Gastroesophageal sphincter (tissue), 3 donors: ENCODE results near the gene CDK14.

Experiments used
- EP300 ChIP-seq: sonication (generic); formaldehyde crosslinking; IDR thresholded peaks from one replicate; pipeline ENCODE4 v1.6.1; 2017; ENCODE audit warnings: antibody characterized with exemption, mild to moderate bottlenecking
- POLR2A ChIP-seq, 2 donors: fragments of 450-650 bp; IDR thresholded peaks; one replicate each; pipeline ENCODE4 v1.6.1; 2017; ENCODE audit warnings: antibody characterized with exemption in 2 of 2, mild to moderate bottlenecking in 2 of 2, moderate library complexity in 1 of 2
- TF ChIP-seq, protein P1 (sequence below), 4 experiments: fragments of 200-600 bp in 2 of 4; fragments of 450-650 bp in 2 of 4; sonication (generic) in 1 of 4; IDR thresholded peaks; one replicate each; pipeline ENCODE4 v1.5.1; 2017 to 2019; ENCODE audit warnings: antibody characterized with exemption in 4 of 4, mild to moderate bottlenecking in 2 of 4, moderate library complexity in 2 of 4

DNA sequence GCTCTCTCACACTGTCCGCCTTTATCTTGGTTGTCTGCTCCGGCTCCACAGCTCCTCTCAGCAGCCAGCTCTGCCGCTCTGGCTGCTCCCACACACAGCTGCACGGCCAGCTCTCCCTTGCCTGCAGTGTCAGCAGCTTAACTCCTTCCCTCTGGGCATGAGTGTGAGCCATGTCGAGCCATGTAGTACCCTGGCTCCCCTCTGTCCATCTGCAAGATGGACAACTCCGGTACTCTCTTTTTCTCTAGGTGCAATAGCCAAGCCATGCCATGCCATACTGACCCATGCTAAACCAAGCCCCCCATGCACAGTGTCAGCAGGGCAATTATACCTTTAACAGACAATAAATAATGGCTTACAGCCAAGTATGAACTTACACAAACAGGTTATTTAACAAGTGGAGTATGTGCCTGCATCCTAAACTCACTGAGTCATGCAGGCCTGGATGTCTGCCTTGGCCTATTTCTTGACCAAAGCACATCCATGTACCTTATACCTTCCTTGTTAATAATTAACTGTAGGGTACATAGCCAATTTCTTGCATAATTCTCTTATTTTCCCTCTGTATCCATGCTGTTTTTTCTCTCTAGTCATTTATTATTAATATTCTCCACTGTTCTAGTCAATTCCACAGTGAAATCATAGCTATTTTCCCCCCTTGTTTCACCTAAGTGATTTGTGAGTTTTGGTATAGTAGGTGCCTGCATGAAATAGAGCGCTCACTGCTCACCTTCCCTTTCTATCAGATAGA is 170.9 kb downstream of the CDK14 start:
- TF ChIP-seq POLR2A (IDR thresholded peaks at IDR 0.05) (no peak), EP300 (no peak)
- TF ChIP-seq, protein P1, sequence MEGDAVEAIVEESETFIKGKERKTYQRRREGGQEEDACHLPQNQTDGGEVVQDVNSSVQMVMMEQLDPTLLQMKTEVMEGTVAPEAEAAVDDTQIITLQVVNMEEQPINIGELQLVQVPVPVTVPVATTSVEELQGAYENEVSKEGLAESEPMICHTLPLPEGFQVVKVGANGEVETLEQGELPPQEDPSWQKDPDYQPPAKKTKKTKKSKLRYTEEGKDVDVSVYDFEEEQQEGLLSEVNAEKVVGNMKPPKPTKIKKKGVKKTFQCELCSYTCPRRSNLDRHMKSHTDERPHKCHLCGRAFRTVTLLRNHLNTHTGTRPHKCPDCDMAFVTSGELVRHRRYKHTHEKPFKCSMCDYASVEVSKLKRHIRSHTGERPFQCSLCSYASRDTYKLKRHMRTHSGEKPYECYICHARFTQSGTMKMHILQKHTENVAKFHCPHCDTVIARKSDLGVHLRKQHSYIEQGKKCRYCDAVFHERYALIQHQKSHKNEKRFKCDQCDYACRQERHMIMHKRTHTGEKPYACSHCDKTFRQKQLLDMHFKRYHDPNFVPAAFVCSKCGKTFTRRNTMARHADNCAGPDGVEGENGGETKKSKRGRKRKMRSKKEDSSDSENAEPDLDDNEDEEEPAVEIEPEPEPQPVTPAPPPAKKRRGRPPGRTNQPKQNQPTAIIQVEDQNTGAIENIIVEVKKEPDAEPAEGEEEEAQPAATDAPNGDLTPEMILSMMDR (IDR thresholded peaks at IDR 0.05): no peak
